Dermis microvascular lymphatic vessel endothelial cell (primary cell): ENCODE data around the gene C9orf85. TPM values are rescaled to one million over a fixed set of nuclear protein-coding genes. Genes with fewer than 3 reads are reported as not detected.
A peak's percentile ranks its signal among the peaks of the same experiment; 100 is the strongest.
"Not testable (repeated sequence)": the region's sequence is repeated elsewhere in the genome, so short reads cannot be mapped to it uniquely, and the experiment has no call there.

Experiments used
- DNase-seq, 2 donors: peaks; one replicate each; pipeline versions ENCODE4 v3.0.0 to v3.0.0-alpha.2; 2010; ENCODE audit warnings: low read depth in 2 of 2
- total RNA-seq: library from RNA; depleted of rRNA; stranded (reverse); fragments of >200 nt; gene quantifications from 2 replicates; pipeline ENCODE4 v1.2.1, GENCODE V29; 2014

The C9orf85 gene
- total RNA-seq, 1 donor from 2014 or later, result 13.0 TPM

- no peak for DNase-seq
Measured at GRCh38 chr9:71941998-71942567, 30.6 kb downstream of the C9orf85 start.

DNA sequence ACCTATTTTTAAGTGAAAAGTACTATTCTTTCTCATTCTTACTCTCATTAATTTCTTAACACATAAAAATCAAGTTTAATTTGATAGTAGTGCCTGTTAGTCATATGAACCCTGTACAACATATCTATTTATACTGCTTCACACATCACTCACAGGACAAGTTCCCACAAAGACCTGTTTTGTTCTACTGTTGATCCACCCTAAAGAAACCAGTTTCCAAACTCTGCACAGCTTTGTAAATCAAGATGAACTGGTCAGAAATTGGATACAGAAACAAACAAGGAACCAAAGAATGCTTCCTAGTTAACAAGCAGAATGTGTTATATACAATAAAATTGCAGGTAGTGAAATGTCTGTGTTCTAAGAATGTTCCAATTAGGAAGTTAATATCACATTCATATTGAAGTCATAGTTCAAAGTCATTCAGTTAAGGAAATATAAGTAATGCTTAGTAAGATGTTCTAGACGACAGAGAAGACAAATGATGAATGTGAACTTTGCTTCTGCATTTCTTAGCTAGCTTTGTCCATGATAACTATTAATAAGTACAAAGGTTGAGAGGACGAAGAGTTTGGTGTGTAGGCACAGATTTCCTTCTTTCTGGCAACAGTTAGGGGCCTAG lies 33.4 kb downstream of the C9orf85 start:
- no peak for DNase-seq

- DNase-seq, result not testable (repeated sequence)
Measured at GRCh38 chr9:71954652-71955051, 43.2 kb downstream of the C9orf85 start.

DNA sequence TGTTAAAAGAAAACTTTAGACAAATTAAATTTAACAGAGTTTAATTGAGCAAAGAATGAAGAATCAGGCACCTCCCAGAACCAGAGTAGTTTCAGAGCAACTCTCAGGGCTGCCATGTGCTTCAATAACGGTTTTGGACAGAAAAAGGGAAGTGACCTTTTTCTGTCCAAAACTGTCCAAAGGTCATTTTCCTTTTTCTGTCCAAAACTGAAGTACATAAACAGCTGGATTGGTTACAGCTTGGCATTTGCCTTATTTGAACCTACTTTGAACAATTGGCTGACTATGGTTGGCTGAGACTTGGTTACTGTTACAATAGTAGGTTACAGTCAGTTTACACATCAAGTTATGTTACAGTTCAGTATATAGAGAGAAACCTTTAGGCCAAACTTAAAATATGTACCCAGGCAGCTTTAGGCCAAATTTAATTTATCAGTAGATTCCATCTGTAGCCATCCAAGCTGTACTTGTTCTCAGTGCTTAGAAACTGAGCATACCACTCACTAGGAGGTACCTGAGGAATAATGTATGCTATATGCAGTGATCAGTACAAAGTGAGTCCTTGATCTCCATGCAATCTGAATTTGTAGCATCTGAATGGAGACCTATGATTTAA lies 44.0 kb downstream of the C9orf85 start:
- DNase-seq, result no peak

- no peak for DNase-seq
Measured at GRCh38 chr9:71962328-71962727, 50.9 kb downstream of the C9orf85 start.

- DNase-seq, result not testable (repeated sequence)
Measured at GRCh38 chr9:71963471-71963996, 52.1 kb downstream of the C9orf85 start.

DNA sequence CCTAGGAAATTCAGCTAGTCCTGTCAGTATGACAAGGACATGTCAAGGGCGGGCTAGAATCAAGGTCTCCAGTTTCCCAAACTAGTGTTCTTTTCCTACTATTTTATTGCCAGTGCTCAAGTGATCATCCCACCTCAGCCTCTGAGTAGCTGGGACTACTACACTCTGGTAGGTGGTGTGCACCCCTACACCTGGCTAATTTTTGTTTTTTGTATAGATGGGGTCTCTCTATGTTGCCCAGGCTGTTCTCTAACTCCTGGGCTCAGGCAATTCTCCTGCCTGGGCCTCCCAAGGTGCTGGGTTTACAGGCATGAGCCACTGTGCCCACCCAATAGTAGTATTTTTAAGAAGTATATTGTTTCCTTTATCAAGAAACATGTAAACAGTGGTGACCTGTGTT lies 54.0 kb downstream of the C9orf85 start:
- no peak for DNase-seq

DNA sequence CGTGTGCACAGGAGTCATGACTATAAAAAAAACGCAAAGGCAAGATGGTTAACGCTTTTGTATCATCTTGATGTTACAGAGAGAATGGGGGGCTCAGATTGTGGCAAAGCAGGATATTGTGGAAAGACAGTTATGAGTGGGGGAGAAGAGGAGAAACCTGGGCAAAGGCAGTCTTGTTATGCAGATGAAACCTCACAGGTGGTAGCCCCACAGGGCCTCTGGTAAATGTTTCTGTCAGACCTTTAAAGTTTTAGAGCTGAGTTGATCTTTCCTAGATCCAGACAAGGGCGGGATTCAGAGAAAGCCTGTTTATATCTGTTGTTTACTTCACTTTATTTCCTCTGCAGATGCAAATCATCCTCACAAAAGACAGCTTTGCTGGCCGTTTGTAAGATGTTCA lies 55.2 kb downstream of the C9orf85 start:
- no peak for DNase-seq

GRCh38 chr9:71968541-71969090 lies 57.2 kb downstream of the C9orf85 start:
- DNase-seq, result no peak

DNA sequence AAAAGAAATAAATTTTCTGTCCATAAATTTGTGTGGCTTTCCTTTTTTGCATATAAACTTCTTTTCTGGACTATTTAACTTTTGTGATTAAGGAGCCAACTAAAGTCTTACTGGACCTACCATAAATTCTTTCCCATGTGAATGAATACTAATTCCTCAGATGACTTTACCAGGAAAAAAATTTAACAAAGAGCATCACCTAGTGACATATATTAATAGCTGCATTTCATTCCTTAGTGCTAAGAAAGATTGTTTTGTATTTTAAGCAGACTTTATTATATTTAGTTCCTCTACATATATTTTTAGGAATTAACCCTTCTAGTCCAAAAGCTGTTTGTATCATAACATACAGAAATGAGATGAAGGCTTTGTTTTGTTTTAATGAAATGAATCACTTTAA lies 64.4 kb downstream of the C9orf85 start:
- peak in 1 of 2 donors; percentile 3 for DNase-seq

GRCh38 chr9:71977003-71977402 lies 65.6 kb downstream of the C9orf85 start:
- DNase-seq, result no peak

DNA sequence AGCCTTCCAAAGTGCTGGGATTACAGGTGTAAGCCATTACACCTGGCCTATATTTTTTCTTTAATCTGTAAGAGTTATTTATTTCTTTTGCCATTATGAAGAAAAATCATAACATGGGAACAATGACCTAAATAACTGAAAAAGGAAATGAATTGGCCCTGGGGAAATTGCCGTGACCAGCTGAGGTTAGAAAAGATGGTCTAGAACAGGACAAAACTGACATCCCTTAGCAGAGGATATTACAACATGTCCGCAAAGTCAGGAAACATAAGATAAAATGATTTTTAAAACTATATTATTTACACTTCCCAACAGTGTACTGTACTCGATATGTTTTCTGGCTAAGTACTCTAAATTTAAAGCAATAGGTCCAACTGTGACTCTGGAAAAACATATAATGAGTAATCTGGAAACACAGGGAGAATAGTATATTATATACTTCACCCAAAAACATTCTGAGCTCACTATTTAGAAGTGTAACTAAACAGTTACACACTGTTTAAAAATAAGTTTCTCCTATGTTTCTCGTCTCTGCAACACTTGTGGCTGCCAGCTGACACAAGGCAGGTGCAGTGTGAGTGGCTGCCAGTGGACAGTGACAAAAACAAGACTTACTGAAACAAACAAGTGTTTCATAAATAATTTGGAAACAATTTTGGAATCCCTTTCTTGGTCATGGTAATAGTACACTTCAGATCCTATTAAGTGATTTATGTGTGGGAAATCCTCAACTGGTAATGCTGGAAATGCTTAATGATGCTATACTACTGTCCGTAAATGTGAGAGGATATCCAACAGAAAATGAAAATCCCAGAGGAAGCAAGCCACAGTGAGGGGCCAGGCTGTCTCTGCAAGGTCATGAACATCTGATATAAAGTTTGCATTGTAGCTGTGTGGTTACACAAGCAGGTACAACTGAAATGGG lies 69.1 kb downstream of the C9orf85 start:
- peak; percentile 26 to 67 for DNase-seq

DNA sequence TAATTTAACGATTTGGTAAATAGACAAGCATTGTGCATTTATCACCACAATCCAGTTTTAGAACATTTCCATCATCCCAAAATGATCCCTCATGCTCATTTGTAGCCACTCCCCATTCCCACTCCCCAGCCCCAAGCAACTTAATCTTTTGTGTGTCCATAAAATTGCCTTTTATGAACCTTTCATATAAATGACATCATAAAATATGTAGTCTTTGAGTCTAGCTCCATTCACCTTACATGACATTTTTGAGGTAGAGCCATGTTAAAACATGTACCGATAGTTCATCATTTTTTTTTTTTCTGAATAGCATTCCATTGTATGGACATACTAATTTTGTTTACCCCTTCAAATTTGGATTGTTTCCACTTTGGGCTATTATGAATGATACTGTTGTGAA lies 70.5 kb downstream of the C9orf85 start:
- no peak for DNase-seq

- DNase-seq, result no peak
Measured at GRCh38 chr9:71984403-71984802, 73.0 kb downstream of the C9orf85 start.

GRCh38 chr9:71984831-71985281 lies 73.4 kb downstream of the C9orf85 start:
- DNase-seq, result no peak

- no peak for DNase-seq
Measured at GRCh38 chr9:71985297-71985911, 74.0 kb downstream of the C9orf85 start.

- DNase-seq, result no peak
Measured at GRCh38 chr9:71986900-71987299, 75.5 kb downstream of the C9orf85 start.

DNA sequence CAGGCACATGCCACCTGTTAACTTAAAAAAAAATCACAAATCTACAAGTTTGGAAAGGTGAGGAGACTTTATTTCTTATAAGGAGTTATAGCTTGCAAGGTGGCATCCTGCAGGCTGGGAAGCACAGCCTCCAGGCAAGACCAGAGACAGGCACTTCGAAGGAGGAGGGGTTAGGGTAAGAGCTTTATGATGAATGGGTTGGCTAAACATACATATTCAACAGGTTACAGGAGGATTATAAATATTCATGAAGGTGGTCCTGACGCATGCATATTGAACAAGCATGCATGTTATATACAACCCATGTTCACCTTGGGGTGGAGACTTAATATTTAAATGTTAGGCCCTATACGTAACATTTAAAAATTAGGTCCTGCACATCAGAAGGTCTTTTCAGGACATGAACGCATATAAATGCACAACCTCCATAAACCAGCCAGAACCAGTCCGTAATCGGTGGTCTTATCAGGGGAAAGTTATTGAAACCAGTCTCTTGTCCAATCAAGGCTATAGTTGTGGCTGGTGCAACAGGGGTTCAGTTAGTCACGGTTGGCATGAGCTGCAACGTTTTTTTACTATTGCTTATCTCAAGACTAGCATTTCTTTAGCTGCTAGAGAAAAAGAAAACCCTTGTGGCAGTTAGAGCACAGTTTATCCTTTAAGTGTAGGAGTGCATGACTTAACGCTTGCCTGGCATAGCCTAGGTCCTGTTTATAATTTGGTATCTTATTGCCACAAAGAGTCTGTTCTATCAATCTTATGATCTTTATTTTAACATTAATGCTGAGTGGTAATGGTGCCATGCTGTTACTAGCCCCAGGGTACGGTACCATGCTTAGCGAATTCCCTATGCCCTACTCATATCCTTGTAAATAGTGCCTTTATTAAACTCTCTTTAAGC lies 76.3 kb downstream of the C9orf85 start:
- DNase-seq, result no peak

DNA sequence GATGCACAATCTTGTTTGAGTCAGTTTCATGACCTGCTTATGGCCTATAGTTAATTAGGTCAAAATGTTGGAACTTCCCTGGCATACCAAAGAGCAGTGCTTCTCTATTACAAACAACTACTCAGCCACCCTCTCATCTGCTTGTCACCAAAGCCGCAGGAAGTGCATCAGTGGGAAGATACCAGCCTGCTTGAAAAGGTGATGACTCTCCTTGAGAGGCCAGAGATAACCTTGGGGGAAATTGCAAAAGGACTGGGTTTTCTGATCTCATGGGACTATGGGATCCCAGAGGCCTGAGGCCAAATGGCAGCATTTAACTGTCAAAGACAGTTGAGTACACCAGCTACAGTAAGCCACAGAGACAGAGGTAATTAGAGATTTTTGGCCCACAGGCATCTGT lies 79.0 kb downstream of the C9orf85 start:
- DNase-seq, result no peak

DNA sequence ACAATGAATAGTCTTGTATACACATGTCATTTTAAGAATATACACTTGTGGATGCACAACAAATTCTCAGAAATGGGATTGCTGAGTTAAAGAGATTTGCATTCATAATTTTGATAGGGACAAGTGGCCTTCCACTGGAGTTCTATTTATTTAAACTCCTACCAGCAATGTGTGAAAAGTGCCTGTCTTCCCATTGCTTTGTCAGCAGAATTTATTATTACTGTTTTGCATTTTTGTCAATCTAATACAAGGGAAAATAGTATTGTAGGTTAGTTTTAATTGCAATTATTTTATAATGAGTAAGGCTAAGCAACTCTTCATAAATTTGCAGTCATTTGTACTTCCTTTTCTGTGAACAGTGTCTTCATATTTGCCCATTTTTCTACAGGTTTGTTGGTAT lies 94.0 kb downstream of the C9orf85 start:
- no peak for DNase-seq
